Measurements from ENCODE around the gene SLC41A3.

GRCh38 chr3:125958511-125959316 is 125.2 kb downstream of the SLC41A3 start:
- TF ChIP-seq CTCF (IDR thresholded peaks at IDR 0.05) (no peak), ELK1 (IDR thresholded peaks at IDR 0.05; ENCODE audit: low read depth, low read length) (no peak), POLR2A (IDR thresholded peaks at IDR 0.05; ENCODE audit: low read length) (no peak), REST (IDR thresholded peaks at IDR 0.05) (no peak), TFCP2L1 (CRISPR knock-in tag; IDR thresholded peaks at IDR 0.05) (no peak), MAX (IDR thresholded peaks at IDR 0.05) (no peak), HDAC2 (IDR thresholded peaks at IDR 0.05) (no peak)
